HepG2 (cell line): ENCODE results near the gene KLF11. TPM values are rescaled to one million over a fixed set of nuclear protein-coding genes. Genes with fewer than 3 reads are reported as not detected.

Source experiments
- BRD4 ChIP-seq: sonication (generic); formaldehyde crosslinking; IDR thresholded peaks from 2 replicates; pipeline ENCODE4 v1.4.0; 2020; ENCODE audit warnings: missing genetic modification reagents
- DNMT1 ChIP-seq: sonication (generic); formaldehyde crosslinking; IDR thresholded peaks from 2 replicates; pipeline ENCODE4 v1.5.1; 2020; ENCODE audit warnings: mild to moderate bottlenecking, missing genetic modification reagents
- GLI4 ChIP-seq: sonication (generic); formaldehyde crosslinking; IDR thresholded peaks from 2 replicates; pipeline ENCODE4 v1.5.1; 2020; ENCODE audit warnings: missing genetic modification reagents, mild to moderate bottlenecking, moderate library complexity, borderline replicate concordance
- HDAC1 ChIP-seq: sonication (generic); formaldehyde crosslinking; IDR thresholded peaks from 2 replicates; pipeline ENCODE4 v1.5.1; 2020; ENCODE audit warnings: mild to moderate bottlenecking, missing genetic modification reagents
- HNRNPK ChIP-seq: fragments of 200-400 bp; formaldehyde crosslinking; IDR thresholded peaks from 2 replicates; pipeline ENCODE4 v1.6.1; 2018; ENCODE audit warnings: low read length, low read depth, moderate library complexity, mild to moderate bottlenecking; ENCODE audit not compliant: poor library complexity, severe bottlenecking
- MAF1 ChIP-seq: sonication (generic); formaldehyde crosslinking; IDR thresholded peaks from 2 replicates; pipeline ENCODE4 v1.5.0; 2020; ENCODE audit warnings: missing genetic modification reagents, borderline replicate concordance
- MAFK ChIP-seq, 2 experiments: IDR thresholded peaks in 1 of 2; conservative IDR thresholded peaks in 1 of 2; 2 replicates each; pipeline ENCODE4 v1.6.1; 2011; ENCODE audit warnings: improper control_type of control experiment in 2 of 2, low read length in 2 of 2
- MATR3 ChIP-seq: sonication (generic); formaldehyde crosslinking; IDR thresholded peaks from 2 replicates; pipeline ENCODE4 v1.4.0; 2020; ENCODE audit warnings: missing genetic modification reagents
- NR2F6 ChIP-seq, 2 experiments: IDR thresholded peaks; 2 replicates each; pipeline ENCODE4 v1.6.1; 2016; ENCODE audit warnings: antibody characterized with exemption in 1 of 2, mild to moderate bottlenecking in 1 of 2
- NR3C1 ChIP-seq: sonication (generic); formaldehyde crosslinking; IDR thresholded peaks from 2 replicates; pipeline ENCODE4 v1.4.0; 2020; ENCODE audit warnings: missing genetic modification reagents
- ONECUT2 ChIP-seq: sonication (generic); formaldehyde crosslinking; IDR thresholded peaks from 2 replicates; pipeline ENCODE4 v1.4.0; 2020; ENCODE audit warnings: missing genetic modification reagents
- POLR2A ChIP-seq, 2 experiments: IDR thresholded peaks; 2 replicates each; pipeline ENCODE4 v1.6.1; 2011; ENCODE audit warnings: low read depth in 2 of 2, low read length in 2 of 2, mild to moderate bottlenecking in 1 of 2, moderate library complexity in 1 of 2; ENCODE audit not compliant: insufficient read depth in 1 of 2
- RFX3 ChIP-seq: IDR thresholded peaks from 2 replicates; pipeline ENCODE4 v1.6.1; 2016; ENCODE audit warnings: missing biosample characterization, missing genetic modification reagents
- SRSF4 ChIP-seq: fragments of 200-400 bp; formaldehyde crosslinking; IDR thresholded peaks from one replicate; pipeline ENCODE4 v1.6.1; 2018; ENCODE audit warnings: mild to moderate bottlenecking, low read depth, low read length, moderate library complexity; ENCODE audit not compliant: poor library complexity, severe bottlenecking
- TCF7L2 ChIP-seq: IDR thresholded peaks from 2 replicates; pipeline ENCODE4 v1.6.1; 2011; ENCODE audit warnings: mild to moderate bottlenecking, low read depth, low read length, moderate library complexity
- TOPORS ChIP-seq: sonication (generic); formaldehyde crosslinking; IDR thresholded peaks from 2 replicates; pipeline ENCODE4 v1.8.0; 2023; ENCODE audit warnings: mild to moderate bottlenecking, missing genetic modification reagents
- ZBTB42 ChIP-seq: sonication (generic); formaldehyde crosslinking; IDR thresholded peaks from 2 replicates; pipeline ENCODE4 v1.5.0; 2020; ENCODE audit warnings: mild to moderate bottlenecking, missing genetic modification reagents
- ZC3H4 ChIP-seq: sonication (generic); formaldehyde crosslinking; IDR thresholded peaks from 2 replicates; pipeline ENCODE4 v1.4.0; 2020; ENCODE audit warnings: missing genetic modification reagents, borderline replicate concordance
- ZNF17 ChIP-seq: sonication (generic); formaldehyde crosslinking; IDR thresholded peaks from 2 replicates; pipeline ENCODE4 v1.5.0; 2020; ENCODE audit warnings: mild to moderate bottlenecking, missing genetic modification reagents
- ZNF343 ChIP-seq: sonication (generic); formaldehyde crosslinking; IDR thresholded peaks from 2 replicates; pipeline ENCODE4 v1.4.0; 2020; ENCODE audit warnings: mild to moderate bottlenecking, missing genetic modification reagents
- ZNF468 ChIP-seq: sonication (generic); formaldehyde crosslinking; IDR thresholded peaks from 2 replicates; pipeline ENCODE4 v1.8.0; 2022; ENCODE audit warnings: mild to moderate bottlenecking, moderate library complexity, missing genetic modification reagents
- ZNF674 ChIP-seq: sonication (generic); formaldehyde crosslinking; IDR thresholded peaks from 2 replicates; pipeline ENCODE4 v1.5.0; 2020; ENCODE audit warnings: low read depth, mild to moderate bottlenecking, missing genetic modification reagents
- ZNF720 ChIP-seq: sonication (generic); formaldehyde crosslinking; IDR thresholded peaks from 2 replicates; pipeline ENCODE4 v1.4.0; 2020; ENCODE audit warnings: missing genetic modification reagents
- ZNF850 ChIP-seq: sonication (generic); formaldehyde crosslinking; conservative IDR thresholded peaks from 2 replicates; pipeline ENCODE4 v1.9.0; 2021; ENCODE audit warnings: mild to moderate bottlenecking, missing genetic modification reagents
- polyA plus RNA-seq, 8 experiments: library from polyadenylated mRNA; depleted of rRNA in 3 of 8; stranded (reverse) in 7 of 8; unstranded in 1 of 8; fragments of >200 nt; fragmentation: Illumina TruSeq in 4 of 8; extraction: Trizol in 4 of 8; gene quantifications; 2 replicates each; pipeline versions ENCODE4 v1.2.1 to v1.2.3, GENCODE V29; 2011 to 2016; ENCODE audit warnings: low read depth in 4 of 8, missing spikeins in 1 of 8, mixed read lengths in 1 of 8; ENCODE audit not compliant: insufficient read depth in 1 of 8
- total RNA-seq, 5 experiments: library from RNA; depleted of rRNA; stranded (reverse); fragments of >200 nt; fragmentation: Illumina TruSeq; extraction: Trizol; gene quantifications; 2 replicates each; pipeline ENCODE4 v1.2.3, GENCODE V29; 2016; ENCODE audit warnings: low read depth in 1 of 5
- TF ChIP-seq, protein P1 (sequence below): fragments of 450-650 bp; IDR thresholded peaks from 2 replicates; pipeline ENCODE4 v1.6.1; 2017; ENCODE audit warnings: mild to moderate bottlenecking
- TF ChIP-seq, protein P2 (sequence below): sonication (generic); formaldehyde crosslinking; IDR thresholded peaks from 2 replicates; pipeline ENCODE4 v1.4.0; 2020; ENCODE audit warnings: missing genetic modification reagents
- TF ChIP-seq, protein P3 (sequence below), 2 experiments: fragments of 450-650 bp in 1 of 2; sonication (generic) in 1 of 2; formaldehyde crosslinking; IDR thresholded peaks; 2 replicates each; pipeline versions ENCODE4 v1.5.0 to v1.8.0; 2020 to 2022; ENCODE audit warnings: mild to moderate bottlenecking in 1 of 2, missing genetic modification reagents in 1 of 2
- TF ChIP-seq, protein P4 (sequence below): IDR thresholded peaks from 2 replicates; pipeline ENCODE4 v1.6.1; 2016; ENCODE audit warnings: low read depth, borderline replicate concordance

The KLF11 gene
- total and polyA plus RNA-seq, 2 of the 13 experiments (the other 11 are each of a cell fraction or from before 2014, with no cell fraction given): 2.5 to 11.8 TPM

DNA sequence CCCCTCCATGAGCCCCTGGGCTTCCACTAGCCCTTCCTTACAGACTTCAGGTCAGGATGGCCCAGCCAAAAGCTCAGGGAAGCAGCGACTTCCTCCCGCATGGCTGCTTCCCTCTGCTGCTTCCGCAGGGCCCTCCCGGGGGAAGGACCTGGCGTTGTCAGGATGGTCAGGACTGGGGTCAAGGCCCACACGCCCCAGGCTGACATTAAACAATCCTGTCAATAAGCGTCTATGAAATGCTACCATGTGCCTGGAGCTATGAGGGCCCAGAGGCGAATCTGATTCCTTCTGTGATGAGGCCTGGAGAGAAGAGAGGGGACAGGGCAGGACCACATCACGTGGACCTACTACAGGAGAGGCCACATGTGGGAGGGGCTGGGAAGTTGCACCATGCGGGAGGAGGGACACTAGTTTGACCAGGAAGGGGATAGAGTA lies 19.6 kb downstream of the KLF11 start (continued):
- TF ChIP-seq, protein P1, sequence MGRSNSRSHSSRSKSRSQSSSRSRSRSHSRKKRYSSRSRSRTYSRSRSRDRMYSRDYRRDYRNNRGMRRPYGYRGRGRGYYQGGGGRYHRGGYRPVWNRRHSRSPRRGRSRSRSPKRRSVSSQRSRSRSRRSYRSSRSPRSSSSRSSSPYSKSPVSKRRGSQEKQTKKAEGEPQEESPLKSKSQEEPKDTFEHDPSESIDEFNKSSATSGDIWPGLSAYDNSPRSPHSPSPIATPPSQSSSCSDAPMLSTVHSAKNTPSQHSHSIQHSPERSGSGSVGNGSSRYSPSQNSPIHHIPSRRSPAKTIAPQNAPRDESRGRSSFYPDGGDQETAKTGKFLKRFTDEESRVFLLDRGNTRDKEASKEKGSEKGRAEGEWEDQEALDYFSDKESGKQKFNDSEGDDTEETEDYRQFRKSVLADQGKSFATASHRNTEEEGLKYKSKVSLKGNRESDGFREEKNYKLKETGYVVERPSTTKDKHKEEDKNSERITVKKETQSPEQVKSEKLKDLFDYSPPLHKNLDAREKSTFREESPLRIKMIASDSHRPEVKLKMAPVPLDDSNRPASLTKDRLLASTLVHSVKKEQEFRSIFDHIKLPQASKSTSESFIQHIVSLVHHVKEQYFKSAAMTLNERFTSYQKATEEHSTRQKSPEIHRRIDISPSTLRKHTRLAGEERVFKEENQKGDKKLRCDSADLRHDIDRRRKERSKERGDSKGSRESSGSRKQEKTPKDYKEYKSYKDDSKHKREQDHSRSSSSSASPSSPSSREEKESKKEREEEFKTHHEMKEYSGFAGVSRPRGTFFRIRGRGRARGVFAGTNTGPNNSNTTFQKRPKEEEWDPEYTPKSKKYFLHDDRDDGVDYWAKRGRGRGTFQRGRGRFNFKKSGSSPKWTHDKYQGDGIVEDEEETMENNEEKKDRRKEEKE: no peak
- TF ChIP-seq TCF7L2 (no peak), ZNF343 (CRISPR knock-in tag) (no peak), NR2F6 (IDR thresholded peaks at IDR 0.05) (peak; percentile 52; the same call in 1 of the 2 replicates), NR2F6 (CRISPR knock-in tag; IDR thresholded peaks at IDR 0.05) (peak; percentile 71), ZC3H4 (CRISPR knock-in tag) (no peak), ZNF468 (CRISPR knock-in tag) (no peak), RFX3 (CRISPR knock-in tag) (no peak), ONECUT2 (CRISPR knock-in tag) (no peak), ZNF674 (CRISPR knock-in tag) (no peak), MAF1 (no peak), POLR2A (IDR thresholded peaks at IDR 0.05; ENCODE audit: insufficient read depth in 1 of 2, low read depth in 2 of 2, low read length in 2 of 2) (no peak), SRSF4 (no peak), ZNF850 (CRISPR knock-in tag) (no peak; the same call in 1 of the 2 replicates), ZBTB42 (CRISPR knock-in tag) (no peak), MAFK (conservative IDR thresholded peaks at IDR 0.05 in 1 of 2, IDR thresholded peaks at IDR 0.05 in 1 of 2; ENCODE audit: low read length in 2 of 2) (no peak), TOPORS (CRISPR knock-in tag) (no peak), ZNF720 (no peak), HDAC1 (CRISPR knock-in tag) (peak; percentile 53; the same call in 1 of the 2 replicates), NR3C1 (CRISPR knock-in tag) (no peak), GLI4 (CRISPR knock-in tag) (no peak), ZNF17 (CRISPR knock-in tag) (no peak), BRD4 (CRISPR knock-in tag) (no peak; the same call in 1 of the 2 replicates), DNMT1 (no peak), HNRNPK (no peak), MATR3 (CRISPR knock-in tag) (no peak)
- TF ChIP-seq, protein P2, sequence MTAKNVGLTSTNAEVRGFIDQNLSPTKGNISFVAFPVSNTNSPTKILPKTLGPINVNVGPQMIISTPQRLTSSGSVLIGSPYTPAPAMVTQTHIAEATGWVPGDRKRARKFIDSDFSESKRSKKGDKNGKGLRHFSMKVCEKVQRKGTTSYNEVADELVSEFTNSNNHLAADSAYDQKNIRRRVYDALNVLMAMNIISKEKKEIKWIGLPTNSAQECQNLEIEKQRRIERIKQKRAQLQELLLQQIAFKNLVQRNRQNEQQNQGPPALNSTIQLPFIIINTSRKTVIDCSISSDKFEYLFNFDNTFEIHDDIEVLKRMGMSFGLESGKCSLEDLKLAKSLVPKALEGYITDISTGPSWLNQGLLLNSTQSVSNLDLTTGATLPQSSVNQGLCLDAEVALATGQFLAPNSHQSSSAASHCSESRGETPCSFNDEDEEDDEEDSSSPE (CRISPR knock-in tag): no peak; the same call in 1 of the 2 replicates
- TF ChIP-seq, protein P3, sequence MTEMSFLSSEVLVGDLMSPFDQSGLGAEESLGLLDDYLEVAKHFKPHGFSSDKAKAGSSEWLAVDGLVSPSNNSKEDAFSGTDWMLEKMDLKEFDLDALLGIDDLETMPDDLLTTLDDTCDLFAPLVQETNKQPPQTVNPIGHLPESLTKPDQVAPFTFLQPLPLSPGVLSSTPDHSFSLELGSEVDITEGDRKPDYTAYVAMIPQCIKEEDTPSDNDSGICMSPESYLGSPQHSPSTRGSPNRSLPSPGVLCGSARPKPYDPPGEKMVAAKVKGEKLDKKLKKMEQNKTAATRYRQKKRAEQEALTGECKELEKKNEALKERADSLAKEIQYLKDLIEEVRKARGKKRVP (CRISPR knock-in tag; IDR thresholded peaks at IDR 0.05): peak in 1 of 2 experiments; percentile 68; a peak in 2 of 4 replicates
- TF ChIP-seq, protein P4, sequence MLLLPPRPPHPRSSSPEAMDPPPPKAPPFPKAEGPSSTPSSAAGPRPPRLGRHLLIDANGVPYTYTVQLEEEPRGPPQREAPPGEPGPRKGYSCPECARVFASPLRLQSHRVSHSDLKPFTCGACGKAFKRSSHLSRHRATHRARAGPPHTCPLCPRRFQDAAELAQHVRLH: no peak
